ENCODE measurements around the gene EIF5A2.

Gene EIF5A2

GRCh38 chr3:170914212-170914611, 5.8 kb upstream of the EIF5A2 start:
- TF ChIP-seq, protein P1, sequence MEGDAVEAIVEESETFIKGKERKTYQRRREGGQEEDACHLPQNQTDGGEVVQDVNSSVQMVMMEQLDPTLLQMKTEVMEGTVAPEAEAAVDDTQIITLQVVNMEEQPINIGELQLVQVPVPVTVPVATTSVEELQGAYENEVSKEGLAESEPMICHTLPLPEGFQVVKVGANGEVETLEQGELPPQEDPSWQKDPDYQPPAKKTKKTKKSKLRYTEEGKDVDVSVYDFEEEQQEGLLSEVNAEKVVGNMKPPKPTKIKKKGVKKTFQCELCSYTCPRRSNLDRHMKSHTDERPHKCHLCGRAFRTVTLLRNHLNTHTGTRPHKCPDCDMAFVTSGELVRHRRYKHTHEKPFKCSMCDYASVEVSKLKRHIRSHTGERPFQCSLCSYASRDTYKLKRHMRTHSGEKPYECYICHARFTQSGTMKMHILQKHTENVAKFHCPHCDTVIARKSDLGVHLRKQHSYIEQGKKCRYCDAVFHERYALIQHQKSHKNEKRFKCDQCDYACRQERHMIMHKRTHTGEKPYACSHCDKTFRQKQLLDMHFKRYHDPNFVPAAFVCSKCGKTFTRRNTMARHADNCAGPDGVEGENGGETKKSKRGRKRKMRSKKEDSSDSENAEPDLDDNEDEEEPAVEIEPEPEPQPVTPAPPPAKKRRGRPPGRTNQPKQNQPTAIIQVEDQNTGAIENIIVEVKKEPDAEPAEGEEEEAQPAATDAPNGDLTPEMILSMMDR (IDR thresholded peaks at IDR 0.05; ENCODE audit: low read depth, low read length, missing control alignments): no peak
- DNase-seq: no peak
- Histone ChIP-seq H3K27me3 (replicated peaks) (no peaks in the 10 kb centered on the region), H3K27ac (no peak overlapping the region), H3K36me3 (replicated peaks) (no peaks in the 10 kb centered on the region), H3K4me3 (ENCODE audit: low read depth, low read length) (no peak overlapping the region)
- in situ Hi-C loops (cut with HindIII; ENCODE audit: low pct_ligation_motif_present, low sequenced_read_pairs): no loop called here

DNA sequence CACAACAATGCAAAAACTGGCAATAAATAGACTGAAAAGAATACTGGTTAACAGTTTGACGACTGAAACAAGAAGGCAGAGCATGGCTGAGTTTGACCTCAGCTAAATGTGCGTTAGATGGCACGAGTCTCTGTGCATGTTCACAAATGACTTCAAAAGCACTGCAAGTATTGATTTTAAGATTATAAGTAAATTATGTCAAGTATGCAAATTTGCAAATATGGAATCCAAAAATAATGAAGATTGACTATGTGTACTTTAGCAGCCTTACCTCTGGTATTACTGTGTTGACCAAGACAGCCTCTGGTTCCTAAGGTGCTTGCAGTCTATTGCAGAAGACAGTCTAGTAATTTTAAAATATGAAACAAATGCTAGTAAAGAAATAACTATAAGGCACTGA, 2.6 kb upstream of the EIF5A2 start:
- no peaks in the 10 kb centered on the region for H3K27me3 ChIP-seq (replicated peaks)
- in situ Hi-C loops (cut with HindIII; ENCODE audit: low pct_ligation_motif_present, low sequenced_read_pairs): no loop called here
- H3K36me3 ChIP-seq (replicated peaks): no peaks in the 10 kb centered on the region
- H3K4me3 ChIP-seq (ENCODE audit: low read depth, low read length): no peak overlapping the region
- no peak overlapping the region for H3K27ac ChIP-seq
- no peak for DNase-seq
- TF ChIP-seq, protein P1 (IDR thresholded peaks at IDR 0.05; ENCODE audit: low read depth, low read length, missing control alignments): no peak

- H3K27me3 ChIP-seq (replicated peaks): no peaks in the 10 kb centered on the region
- DNase-seq: no peak
- in situ Hi-C loops (cut with HindIII; ENCODE audit: low pct_ligation_motif_present, low sequenced_read_pairs): no loop called here
- TF ChIP-seq, protein P1 (IDR thresholded peaks at IDR 0.05; ENCODE audit: low read depth, low read length, missing control alignments): no peak
- no peak overlapping the region for H3K4me3 ChIP-seq (ENCODE audit: low read depth, low read length)
- H3K27ac ChIP-seq: no peak overlapping the region
- no peaks in the 10 kb centered on the region for H3K36me3 ChIP-seq (replicated peaks)
Observed at GRCh38 chr3:170910542-170910941, 2.1 kb upstream of the EIF5A2 start.

- H3K27me3 ChIP-seq (replicated peaks): no peaks in the 10 kb centered on the region
- H3K36me3 ChIP-seq (replicated peaks): no peaks in the 10 kb centered on the region
- peak; percentile 78 for DNase-seq
- no peak overlapping the region for H3K4me3 ChIP-seq (ENCODE audit: low read depth, low read length)
- H3K27ac ChIP-seq: peak overlapping the region; percentile 33
- TF ChIP-seq, protein P1 (IDR thresholded peaks at IDR 0.05; ENCODE audit: low read depth, low read length, missing control alignments): no peak
- in situ Hi-C loops (cut with HindIII; ENCODE audit: low pct_ligation_motif_present, low sequenced_read_pairs): no loop called here
Observed at GRCh38 chr3:170909129-170909903, 879 bp upstream of the EIF5A2 start.

DNA sequence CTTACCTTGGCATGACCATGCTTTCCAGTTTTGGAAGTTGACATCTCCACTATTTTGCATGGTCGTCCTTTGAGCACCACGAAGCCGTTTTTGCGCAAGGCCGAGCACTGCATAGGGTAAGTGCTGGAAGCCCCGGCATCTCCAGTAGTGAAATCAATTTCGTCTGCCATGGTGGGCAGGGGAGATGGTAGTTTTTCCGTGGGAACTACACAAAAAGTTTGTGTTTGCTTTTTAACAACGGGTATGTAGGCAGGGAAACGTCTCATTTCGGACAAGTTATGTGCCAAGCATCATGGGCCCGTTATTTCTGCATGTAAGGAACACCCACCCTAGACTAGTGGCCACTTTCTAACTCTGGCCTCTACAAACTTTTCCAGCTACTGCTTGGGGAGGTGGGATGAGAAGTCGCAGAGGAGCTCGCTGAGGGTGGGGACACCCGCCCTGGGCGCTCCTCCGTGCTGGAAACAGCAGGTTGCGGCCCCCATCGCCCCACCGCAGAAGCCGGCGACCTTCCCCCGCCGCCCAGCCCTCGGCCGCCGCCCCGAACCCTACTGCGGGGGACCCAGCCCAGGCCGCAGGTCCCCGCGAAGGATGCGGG, 701 bp downstream of the EIF5A2 start:
- DNase-seq: peak; percentile 11
- peak overlapping the region; percentile 21 for H3K27ac ChIP-seq
- H3K27me3 ChIP-seq (replicated peaks): no peaks in the 10 kb centered on the region
- H3K4me3 ChIP-seq (ENCODE audit: low read depth, low read length): peak overlapping the region; percentile 79
- TF ChIP-seq, protein P1 (IDR thresholded peaks at IDR 0.05; ENCODE audit: low read depth, low read length, missing control alignments): peak; percentile 15
- no peaks in the 10 kb centered on the region for H3K36me3 ChIP-seq (replicated peaks)
- in situ Hi-C loops (cut with HindIII; ENCODE audit: low pct_ligation_motif_present, low sequenced_read_pairs): no loop called here

Measured in brain microvascular endothelial cell (primary cell).